Neural progenitor cell (in vitro differentiated cells): ENCODE data around the gene TAPBPL. TPM values are rescaled to one million over a fixed set of nuclear protein-coding genes. Genes with fewer than 3 reads are reported as not detected.

Source experiments
- DNase-seq: peaks from one replicate; pipeline ENCODE4 v3.0.0-alpha.2; 2016; ENCODE audit warnings: low spot score
- H2AFZ ChIP-seq: fragments of 200-600 bp; sonication (generic); replicated peaks from 2 replicates; pipeline ENCODE4 v1.6.1; 2016; ENCODE audit warnings: antibody characterized with exemption
- H3F3A ChIP-seq: fragments of 200-600 bp; sonication (generic); 2 replicates; pipeline ENCODE4 v1.6.1; 2016; ENCODE audit warnings: antibody characterized with exemption, low read depth
- H3K27ac ChIP-seq: fragments of 200-600 bp; sonication (generic); 2 replicates; pipeline ENCODE4 v1.5.1; 2016; ENCODE audit warnings: mild to moderate bottlenecking
- H3K27me3 ChIP-seq: fragments of 200-600 bp; sonication (generic); 2 replicates; pipeline ENCODE4 v1.6.1; 2016; ENCODE audit warnings: mild to moderate bottlenecking, moderate library complexity
- H3K36me3 ChIP-seq: fragments of 200-600 bp; sonication (generic); 2 replicates; pipeline ENCODE4 v1.5.1; 2016
- H3K4me1 ChIP-seq: fragments of 200-600 bp; sonication (generic); 2 replicates; pipeline ENCODE4 v1.6.1; 2016; ENCODE audit warnings: mixed run types
- H3K4me2 ChIP-seq: fragments of 200-600 bp; sonication (generic); 2 replicates; pipeline ENCODE4 v1.6.1; 2016
- H3K4me3 ChIP-seq: fragments of 200-600 bp; sonication (generic); 2 replicates; pipeline ENCODE4 v1.5.1; 2016
- H3K79me2 ChIP-seq: fragments of 200-600 bp; sonication (generic); 2 replicates; pipeline ENCODE4 v1.6.1; 2016; ENCODE audit warnings: low read depth
- H3K9ac ChIP-seq: fragments of 200-600 bp; sonication (generic); 2 replicates; pipeline ENCODE4 v1.6.1; 2016
- H3K9me3 ChIP-seq: fragments of 200-600 bp; sonication (generic); 2 replicates; pipeline ENCODE4 v1.5.1; 2016; ENCODE audit warnings: low read depth
- H4K20me1 ChIP-seq: fragments of 200-600 bp; sonication (generic); 2 replicates; pipeline ENCODE4 v1.6.1; 2016; ENCODE audit warnings: low read depth
- H3K27ac Mint-ChIP-seq: 3 replicates; pipeline ENCODE4 v1.8.0; 2021; ENCODE audit warnings: mixed read lengths
- H3K27me3 Mint-ChIP-seq: 2 replicates; pipeline ENCODE4 v1.8.0; 2022; ENCODE audit warnings: low read depth, mild to moderate bottlenecking, inconsistent platforms, moderate library complexity, mixed read lengths; ENCODE audit not compliant: insufficient read depth
- H3K36me3 Mint-ChIP-seq: 3 replicates; pipeline ENCODE4 v1.8.0; 2021; ENCODE audit warnings: mixed read lengths
- H3K4me1 Mint-ChIP-seq: 3 replicates; pipeline ENCODE4 v1.8.0; 2021; ENCODE audit warnings: mixed read lengths
- H3K4me3 Mint-ChIP-seq: 3 replicates; pipeline ENCODE4 v1.8.0; 2021; ENCODE audit warnings: mild to moderate bottlenecking, moderate library complexity, mixed read lengths
- H3K9me3 Mint-ChIP-seq: 3 replicates; pipeline ENCODE4 v1.8.0; 2020; ENCODE audit warnings: mixed read lengths
- CTCF ChIP-seq: fragments of 200-600 bp; sonication (generic); IDR thresholded peaks from 2 replicates; pipeline ENCODE4 v1.5.1; 2017; ENCODE audit warnings: antibody characterized with exemption, mild to moderate bottlenecking
- EZH2 ChIP-seq: fragments of 200-600 bp; sonication (generic); IDR thresholded peaks from 2 replicates; pipeline ENCODE4 v1.6.1; 2017; ENCODE audit warnings: antibody characterized with exemption, mild to moderate bottlenecking, moderate library complexity
- EZH2phosphoT487 ChIP-seq: fragments of 200-600 bp; sonication (generic); IDR thresholded peaks from 2 replicates; pipeline ENCODE4 v1.6.1; 2017; ENCODE audit warnings: antibody characterized with exemption
- total RNA-seq: library from RNA; depleted of rRNA; stranded (reverse); fragments of >200 nt; gene quantifications from 2 replicates; pipeline ENCODE4 v1.2.3, GENCODE V29; 2015; ENCODE audit warnings: low replicate concordance

The TAPBPL gene
- total RNA-seq, 1 donor from 2014 or later, result not detected

GRCh38 chr12:6452944-6453630, 1.2 kb downstream of the TAPBPL start:
- H3F3A ChIP-seq, result peaks cover 38% of the 10 kb centered on the region
- no peak for DNase-seq
- H3K4me2 ChIP-seq, result peak overlapping the region; percentile 77
- H3K4me3 ChIP-seq, result no peak overlapping the region
- no peaks in the 10 kb centered on the region for H3K9me3 Mint-ChIP-seq
- H3K9ac ChIP-seq, result no peak overlapping the region
- peak overlapping the region; percentile 42 for H2AFZ ChIP-seq
- peak overlapping the region; percentile 1 for H3K27ac Mint-ChIP-seq
- H3K4me1 Mint-ChIP-seq, result peaks cover 34% of the 10 kb centered on the region
- no peaks in the 10 kb centered on the region for H3K79me2 ChIP-seq
- peak overlapping the region; percentile 91 for H3K27ac ChIP-seq
- H4K20me1 ChIP-seq, result no peaks in the 10 kb centered on the region
- H3K4me1 ChIP-seq, result peaks cover 38% of the 10 kb centered on the region
- no peaks in the 10 kb centered on the region for H3K27me3 ChIP-seq
- peak overlapping the region; percentile 24 for H3K4me3 Mint-ChIP-seq
- no peak for TF ChIP-seq CTCF
- TF ChIP-seq EZH2, result no peak
- TF ChIP-seq EZH2phosphoT487, result no peak
- no peaks in the 10 kb centered on the region for H3K9me3 ChIP-seq
- no peaks in the 10 kb centered on the region for H3K36me3 ChIP-seq
- peaks cover 3% of the 10 kb centered on the region for H3K27me3 Mint-ChIP-seq
- no peaks in the 10 kb centered on the region for H3K36me3 Mint-ChIP-seq

- peaks cover 5% of the 10 kb centered on the region for H3K36me3 Mint-ChIP-seq
Measured at GRCh38 chr12:6457220-6457945, 5.5 kb downstream of the TAPBPL start.

GRCh38 chr12:6458281-6459003, 6.6 kb downstream of the TAPBPL start:
- no peak for DNase-seq
- H3K4me3 ChIP-seq, result no peak overlapping the region
- Mint-ChIP-seq H3K9me3 (no peaks in the 10 kb centered on the region), H3K4me1 (peaks cover 2% of the 10 kb centered on the region), H3K27me3 (peaks cover 4% of the 10 kb centered on the region), H3K4me3 (no peak overlapping the region), H3K36me3 (peaks cover 5% of the 10 kb centered on the region), H3K27ac (no peak overlapping the region)
- no peaks in the 10 kb centered on the region for H3K36me3 ChIP-seq
- H3K4me2 ChIP-seq, result no peak overlapping the region
- TF ChIP-seq EZH2, result no peak
- TF ChIP-seq CTCF, result no peak
- no peak for TF ChIP-seq EZH2phosphoT487
- no peak overlapping the region for H3K27ac ChIP-seq
- no peak overlapping the region for H3K9ac ChIP-seq
- H2AFZ ChIP-seq, result no peak overlapping the region
- no peaks in the 10 kb centered on the region for H3K4me1 ChIP-seq
- H3K27me3 ChIP-seq, result no peaks in the 10 kb centered on the region
- H3F3A ChIP-seq, result peaks cover under 1% of the 10 kb centered on the region
- no peaks in the 10 kb centered on the region for H4K20me1 ChIP-seq
- no peaks in the 10 kb centered on the region for H3K9me3 ChIP-seq
- no peaks in the 10 kb centered on the region for H3K79me2 ChIP-seq

More at GRCh38 chr12:6457220-6457945, 5.5 kb downstream of the TAPBPL start:
- H3F3A ChIP-seq, result peaks cover 12% of the 10 kb centered on the region
- no peak overlapping the region for H3K27ac ChIP-seq
- no peak overlapping the region for H3K9ac ChIP-seq
- H3K4me1 Mint-ChIP-seq, result peaks cover 10% of the 10 kb centered on the region
- H2AFZ ChIP-seq, result no peak overlapping the region
- H3K36me3 ChIP-seq, result no peaks in the 10 kb centered on the region
- H3K27ac Mint-ChIP-seq, result no peak overlapping the region
- no peaks in the 10 kb centered on the region for H3K9me3 ChIP-seq
- no peaks in the 10 kb centered on the region for H3K27me3 ChIP-seq
- TF ChIP-seq EZH2 (no peak), EZH2phosphoT487 (no peak), CTCF (no peak)
- DNase-seq, result no peak
- H3K4me2 ChIP-seq, result no peak overlapping the region
- peaks cover 5% of the 10 kb centered on the region for H3K27me3 Mint-ChIP-seq
- no peaks in the 10 kb centered on the region for H3K9me3 Mint-ChIP-seq
- H4K20me1 ChIP-seq, result no peaks in the 10 kb centered on the region
- no peak overlapping the region for H3K4me3 ChIP-seq
- H3K79me2 ChIP-seq, result no peaks in the 10 kb centered on the region
- peaks cover 10% of the 10 kb centered on the region for H3K4me1 ChIP-seq
- H3K4me3 Mint-ChIP-seq, result no peak overlapping the region
